Measurements from ENCODE around the gene NDUFS8. TPM values are rescaled to one million over a fixed set of nuclear protein-coding genes. Genes with fewer than 3 reads are reported as not detected.

Gene NDUFS8
- total RNA-seq, 1 experiment from 2014 or later: 214 TPM

- H3T11ph ChIP-seq (ENCODE audit: low read length): no peak overlapping the region
- no peak overlapping the region for H4K5ac ChIP-seq (ENCODE audit: insufficient read length, low read depth, low read length)
- H3K9me3 Mint-ChIP-seq: no peaks in the 10 kb centered on the region
- no peak overlapping the region for H2BK12ac ChIP-seq (ENCODE audit: insufficient read length, low read depth, low read length)
- no peak overlapping the region for H4K8ac ChIP-seq (replicated peaks; ENCODE audit: insufficient read length, low read depth, low read length)
- peaks cover 11 to 23% of the 10 kb centered on the region in 2 experiments for H3K4me1 Mint-ChIP-seq
- no peak overlapping the region for H2BK120ac ChIP-seq (ENCODE audit: low read depth, low read length, poor library complexity, severe bottlenecking)
- H2BK5ac ChIP-seq (ENCODE audit: insufficient read length, low read length): no peak overlapping the region
- H2BK15ac ChIP-seq (ENCODE audit: low read depth, low read length): no peak overlapping the region
- peaks cover 2% of the 10 kb centered on the region for H3K27me3 Mint-ChIP-seq (ENCODE audit: low read depth)
- no peak overlapping the region for H3K18ac ChIP-seq (ENCODE audit: insufficient read length, low read depth, low read length)
- no peaks in the 10 kb centered on the region for H3K79me2 ChIP-seq (ENCODE audit: insufficient read depth, low read length)
- no peak overlapping the region for H3K4me3 Mint-ChIP-seq
- no peak for DNase-seq
- H3K36me3 Mint-ChIP-seq (ENCODE audit: insufficient read depth in 1 of 3, low read depth in 3 of 3): no peaks in the 10 kb centered on the region; a peak in 2 of 7 replicates
- WGBS (ENCODE audit: extremely low coverage, insufficient read length, low lambda C conversion rate): no CpG with 5 or more reads among the region's 18 CpGs
- no peak overlapping the region for H3K56ac ChIP-seq (ENCODE audit: insufficient read length, low read depth, low read length)
- H3K27me3 ChIP-seq (ENCODE audit: insufficient read depth, low read length): no peaks in the 10 kb centered on the region
- no peak overlapping the region for H3K9ac ChIP-seq (ENCODE audit: extremely low read depth, insufficient read length, low read length)
- no peaks in the 10 kb centered on the region for H3K9me3 ChIP-seq (ENCODE audit: control insufficient read depth, low read depth, low read length)
- H4K91ac ChIP-seq (ENCODE audit: insufficient read length, low read depth, low read length): no peak overlapping the region
- H4K20me1 ChIP-seq (ENCODE audit: control insufficient read depth, insufficient read depth, insufficient read length): no peaks in the 10 kb centered on the region
- TF ChIP-seq CTCF (conservative IDR thresholded peaks at IDR 0.05): no peak
- H3K23me2 ChIP-seq (ENCODE audit: insufficient read length, low read depth, low read length, poor library complexity, severe bottlenecking): no peaks in the 10 kb centered on the region
- no peak overlapping the region for H3K27ac ChIP-seq (ENCODE audit: insufficient read length, low read depth, low read length)
- no peak overlapping the region for H3K4me2 ChIP-seq (ENCODE audit: insufficient read depth, insufficient read length, low read length)
- no peaks in the 10 kb centered on the region for H3K79me1 ChIP-seq (ENCODE audit: insufficient read depth, low read depth, low read length, poor library complexity, severe bottlenecking)
- H3K23ac ChIP-seq (ENCODE audit: insufficient read length, low read depth, low read length): no peak overlapping the region
- H3K4me1 ChIP-seq (ENCODE audit: insufficient read depth, low read length): no peaks in the 10 kb centered on the region; the same call in 1 of the 2 replicates
- H3K27ac Mint-ChIP-seq: no peak overlapping the region
- no peak overlapping the region for H2AK5ac ChIP-seq (ENCODE audit: insufficient read length, low read length)
- H3K14ac ChIP-seq (ENCODE audit: insufficient read depth, low read length): no peak overlapping the region
- H2AFZ ChIP-seq (ENCODE audit: low read length): no peak overlapping the region
- H3K4ac ChIP-seq (ENCODE audit: low read depth, low read length): no peak overlapping the region
- no peak overlapping the region for H2BK20ac ChIP-seq (ENCODE audit: low read depth, low read length, poor library complexity, severe bottlenecking)
These were observed 11.7 kb upstream of the NDUFS8 start for GRCh38 chr11:68018730-68019190.
